Sigmoid colon (tissue), 7 donors: ENCODE measurements around the gene ETAA1. TPM values are rescaled to one million over a fixed set of nuclear protein-coding genes. Genes with fewer than 3 reads are reported as not detected.

Experiments
- DNase-seq: peaks from one replicate; pipeline ENCODE4 v3.0.0-alpha.2; 2019
- H3K27ac ChIP-seq, 4 donors: fragments of 200-600 bp; sonication (generic); one replicate each; pipeline ENCODE4 v1.5.1; 2016 to 2019; ENCODE audit warnings: mild to moderate bottlenecking in 1 of 4
- H3K27me3 ChIP-seq, 3 donors: fragments of 200-600 bp; sonication (generic); one replicate each; pipeline ENCODE4 v1.5.1; 2019; ENCODE audit warnings: mild to moderate bottlenecking in 1 of 3
- H3K36me3 ChIP-seq, 4 donors: fragments of 200-600 bp; sonication (generic); one replicate each; pipeline ENCODE4 v1.5.1; 2016 to 2019
- H3K4me1 ChIP-seq, 4 donors: fragments of 200-600 bp; sonication (generic); one replicate each; pipeline ENCODE4 v1.5.1; 2017 to 2019
- H3K4me3 ChIP-seq, 4 donors: fragments of 200-600 bp; sonication (generic); one replicate each; pipeline ENCODE4 v1.5.1; 2017 to 2019; ENCODE audit warnings: mild to moderate bottlenecking in 2 of 4, moderate library complexity in 1 of 4
- H3K9me3 ChIP-seq, 4 donors: fragments of 200-600 bp in 3 of 4; sonication (generic) in 3 of 4; one replicate each; pipeline versions ENCODE4 v1.5.1 to v1.6.1; 2013 to 2019
- CTCF ChIP-seq, 4 experiments: fragments of 450-650 bp in 3 of 4; fragments of 200-600 bp in 1 of 4; IDR thresholded peaks; one replicate each; pipeline ENCODE4 v1.5.1; 2016 to 2019; ENCODE audit warnings: antibody characterized with exemption in 4 of 4, mild to moderate bottlenecking in 3 of 4, moderate library complexity in 2 of 4
- EP300 ChIP-seq, 4 donors: sonication (generic); formaldehyde crosslinking; IDR thresholded peaks; one replicate each; pipeline ENCODE4 v1.6.1; 2017; ENCODE audit warnings: antibody characterized with exemption in 4 of 4
- POLR2A ChIP-seq, 2 donors: fragments of 450-650 bp; IDR thresholded peaks; one replicate each; pipeline ENCODE4 v1.6.1; 2016; ENCODE audit warnings: antibody characterized with exemption in 2 of 2, mild to moderate bottlenecking in 2 of 2, moderate library complexity in 2 of 2
- POLR2AphosphoS5 ChIP-seq, 4 donors: sonication (generic); formaldehyde crosslinking; IDR thresholded peaks; one replicate each; pipeline ENCODE4 v1.6.1; 2017; ENCODE audit warnings: antibody characterized with exemption in 4 of 4
- WGBS, 2 donors: extraction: QIAGEN DNeasy Blood & Tissue Kit; methylation state at CpG; one replicate each; pipeline ENCODE4 v1.1.7; 2013; 5-methylcytosine and 5-hydroxymethylcytosine counted together
- intact Hi-C: fragments of 100-400 bp; cut with DNase I; formaldehyde crosslinking; loops from one replicate; pipeline ENCODE4 v1.15.1; 2023
- polyA plus RNA-seq, 3 donors: library from polyadenylated mRNA; stranded (reverse); fragments of 200-250 nt; gene quantifications; one replicate each; pipeline ENCODE4 v1.2.3, GENCODE V29; 2013
- total RNA-seq, 4 donors: library from RNA; depleted of rRNA; stranded (reverse); fragments of >200 nt; gene quantifications; one replicate each; pipeline ENCODE4 v1.1.0, GENCODE V29; 2016
- donor health status: healthy with polysubstance abuse.
- donor health status: Bipolar disorder and iron deficiency.
- donor health status: healthy.

The ETAA1 gene
- total and polyA plus RNA-seq, 7 donors, result 3.0 to 20.0 (median 12.1) TPM

GRCh38 chr2:67416136-67416535 is 19.0 kb downstream of the ETAA1 start:
- Histone ChIP-seq H3K36me3 (peaks cover 0 to 7% (median 0%) of the 10 kb centered on the region in 4 donors), H3K27ac (no peak overlapping the region), H3K27me3 (no peaks in the 10 kb centered on the region), H3K4me3 (no peak overlapping the region), H3K4me1 (no peaks in the 10 kb centered on the region), H3K9me3 (no peaks in the 10 kb centered on the region)
- WGBS, 2 donors, result 96 to 97% methylated on average over 1 of the region's 1 CpG
- DNase-seq, result no peak
- TF ChIP-seq CTCF (IDR thresholded peaks at IDR 0.05), result no peak
- TF ChIP-seq POLR2AphosphoS5 (IDR thresholded peaks at IDR 0.05), result no peak
- TF ChIP-seq EP300 (IDR thresholded peaks at IDR 0.05), result no peak
- no peak for TF ChIP-seq POLR2A (IDR thresholded peaks at IDR 0.05)
- intact Hi-C loops, result no loop called here

- Histone ChIP-seq H3K4me1 (no peaks in the 10 kb centered on the region), H3K4me3 (no peak overlapping the region), H3K9me3 (peaks cover 0 to 14% (median 6%) of the 10 kb centered on the region in 4 donors), H3K36me3 (no peaks in the 10 kb centered on the region), H3K27me3 (no peaks in the 10 kb centered on the region), H3K27ac (no peak overlapping the region)
- intact Hi-C loops, result no loop called here
- TF ChIP-seq POLR2AphosphoS5 (IDR thresholded peaks at IDR 0.05) (no peak), POLR2A (IDR thresholded peaks at IDR 0.05) (no peak), EP300 (IDR thresholded peaks at IDR 0.05) (no peak), CTCF (IDR thresholded peaks at IDR 0.05) (no peak)
- DNase-seq, result no peak
- 94 to 95% methylated on average over 1 of the region's 1 CpG for WGBS, 2 donors
Measured at GRCh38 chr2:67423489-67423888, 26.4 kb downstream of the ETAA1 start.

- no peaks in the 10 kb centered on the region for H3K4me1 ChIP-seq
- intact Hi-C loops, result no loop called here
- peaks cover 0 to 4% (median 0%) of the 10 kb centered on the region in 4 donors for H3K9me3 ChIP-seq
- TF ChIP-seq POLR2A (IDR thresholded peaks at IDR 0.05), result no peak
- DNase-seq, result no peak
- H3K27me3 ChIP-seq, result no peaks in the 10 kb centered on the region
- H3K36me3 ChIP-seq, result no peaks in the 10 kb centered on the region
- no peak overlapping the region for H3K27ac ChIP-seq
- WGBS, 2 donors, result 87 to 90% methylated on average over 4 of the region's 4 CpGs
- no peak overlapping the region for H3K4me3 ChIP-seq
Measured at GRCh38 chr2:67436221-67436620, 39.1 kb downstream of the ETAA1 start.

GRCh38 chr2:67437114-67437513 is 40.0 kb downstream of the ETAA1 start:
- Histone ChIP-seq H3K27me3 (no peaks in the 10 kb centered on the region), H3K27ac (no peak overlapping the region), H3K36me3 (no peaks in the 10 kb centered on the region), H3K9me3 (no peaks in the 10 kb centered on the region), H3K4me1 (no peaks in the 10 kb centered on the region), H3K4me3 (no peak overlapping the region)
- intact Hi-C loops, result no loop called here
- TF ChIP-seq EP300 (IDR thresholded peaks at IDR 0.05) (no peak), CTCF (IDR thresholded peaks at IDR 0.05) (no peak), POLR2A (IDR thresholded peaks at IDR 0.05) (no peak), POLR2AphosphoS5 (IDR thresholded peaks at IDR 0.05) (no peak)
- DNase-seq, result no peak
- 18 to 65% methylated on average over 1 of the region's 1 CpG for WGBS, 2 donors

- Histone ChIP-seq H3K4me1 (no peaks in the 10 kb centered on the region), H3K27me3 (no peaks in the 10 kb centered on the region), H3K9me3 (no peaks in the 10 kb centered on the region), H3K36me3 (no peaks in the 10 kb centered on the region), H3K27ac (no peak overlapping the region), H3K4me3 (no peak overlapping the region)
- intact Hi-C loops, result no loop called here
- WGBS, 2 donors, result 85 to 87% methylated on average over 2 of the region's 2 CpGs
- DNase-seq, result no peak
- TF ChIP-seq EP300 (IDR thresholded peaks at IDR 0.05) (no peak), POLR2A (IDR thresholded peaks at IDR 0.05) (no peak), CTCF (IDR thresholded peaks at IDR 0.05) (no peak), POLR2AphosphoS5 (IDR thresholded peaks at IDR 0.05) (no peak)
Measured at GRCh38 chr2:67438337-67438736, 41.2 kb downstream of the ETAA1 start.
